Activated CD8-positive, alpha-beta T cell treated with anti-CD3 and anti-CD28 coated beads for 36 hours (primary cell): ENCODE results near the gene SORBS2. TPM values are rescaled to one million over a fixed set of nuclear protein-coding genes. Genes with fewer than 3 reads are reported as not detected.

Experiments used
- ATAC-seq: fragments of 200-7000 bp; cut with Tn5 transposase; one replicate; pipeline ENCODE4 v1.10.0; 2021; ENCODE audit warnings: mild to moderate bottlenecking, moderate library complexity
- CTCF ChIA-PET: fragments of 350-600 bp; sonication (Branson Sonifier 250); formaldehyde crosslinking; loops from one replicate; lab custom pipeline; 2021; ENCODE audit warnings: antibody characterized with exemption; lab: Charles Lee
- POLR2A ChIA-PET: fragments of 350-600 bp; sonication (Branson Sonifier 250); formaldehyde crosslinking; loops from one replicate; lab custom pipeline; 2021; ENCODE audit warnings: antibody characterized with exemption; lab: Charles Lee
- DNase-seq: peaks from one replicate; pipeline ENCODE4 v3.0.0-alpha.2; 2020
- H3K27ac Mint-ChIP-seq: one replicate; pipeline ENCODE4 v1.8.0; 2021; ENCODE audit warnings: mild to moderate bottlenecking, mixed read lengths
- H3K27me3 Mint-ChIP-seq: one replicate; pipeline ENCODE4 v1.8.0; 2021; ENCODE audit warnings: mixed read lengths
- H3K36me3 Mint-ChIP-seq: one replicate; pipeline ENCODE4 v1.8.0; 2021; ENCODE audit warnings: low read depth, mixed read lengths
- H3K4me1 Mint-ChIP-seq: one replicate; pipeline ENCODE4 v1.8.0; 2021; ENCODE audit warnings: low read depth, mixed read lengths
- H3K4me3 Mint-ChIP-seq: one replicate; pipeline ENCODE4 v1.8.0; 2021; ENCODE audit warnings: mild to moderate bottlenecking, moderate library complexity, mixed read lengths
- H3K9me3 Mint-ChIP-seq: one replicate; pipeline ENCODE4 v1.8.0; 2021; ENCODE audit warnings: mixed read lengths
- intact Hi-C: fragments of 100-400 bp; cut with micrococcal nuclease; formaldehyde crosslinking; loops from one replicate; pipeline ENCODE4 v1.10.0; 2022
- total RNA-seq, 2 experiments: library from RNA; stranded (reverse); gene quantifications; one replicate each; pipeline ENCODE4 v1.2.3, GENCODE V29; 2021
- TF ChIP-seq, protein P1 (sequence below): fragments of 200-600 bp; IDR thresholded peaks from one replicate; pipeline ENCODE4 v1.8.0; 2022; ENCODE audit warnings: antibody characterized with exemption, mild to moderate bottlenecking

Gene SORBS2
- total RNA-seq, 2 experiments from 2014 or later = not detected

DNA sequence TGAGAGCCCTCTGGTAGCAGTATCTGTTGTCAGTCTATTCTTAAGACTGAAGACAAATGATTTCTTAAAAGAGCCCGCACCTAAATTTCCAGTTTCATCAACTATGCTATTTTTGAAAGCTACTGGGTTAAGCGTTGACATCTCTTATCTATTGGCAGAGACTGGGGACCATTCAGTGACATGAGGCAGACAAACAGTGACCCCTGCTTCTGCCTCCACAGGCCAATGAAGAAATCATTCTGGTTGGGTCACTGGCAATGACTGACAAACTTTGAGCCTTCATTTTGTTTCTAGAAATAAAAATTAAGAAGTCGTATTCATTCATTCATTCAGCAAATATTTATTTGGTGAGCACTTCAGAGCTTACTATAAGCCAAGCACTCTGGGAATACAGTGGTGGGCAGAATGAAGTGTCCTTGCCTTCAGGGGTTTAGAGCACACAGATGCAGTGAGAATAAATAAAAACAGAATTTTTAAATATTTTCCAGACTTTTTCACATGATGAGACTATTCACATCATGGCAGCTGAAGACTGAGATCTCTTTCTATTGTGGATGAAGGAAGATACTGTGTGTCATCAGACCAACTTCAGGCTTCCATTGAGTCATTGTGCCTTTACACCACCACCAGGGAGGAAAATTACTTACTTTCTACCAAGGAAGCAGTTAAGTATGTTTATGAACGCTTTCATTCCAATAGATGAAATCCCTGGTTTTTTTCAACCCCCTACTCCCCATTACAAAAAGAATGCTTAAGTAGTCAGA is 36.0 kb downstream of the SORBS2 start:
- CTCF ChIA-PET = no interaction called here

DNA sequence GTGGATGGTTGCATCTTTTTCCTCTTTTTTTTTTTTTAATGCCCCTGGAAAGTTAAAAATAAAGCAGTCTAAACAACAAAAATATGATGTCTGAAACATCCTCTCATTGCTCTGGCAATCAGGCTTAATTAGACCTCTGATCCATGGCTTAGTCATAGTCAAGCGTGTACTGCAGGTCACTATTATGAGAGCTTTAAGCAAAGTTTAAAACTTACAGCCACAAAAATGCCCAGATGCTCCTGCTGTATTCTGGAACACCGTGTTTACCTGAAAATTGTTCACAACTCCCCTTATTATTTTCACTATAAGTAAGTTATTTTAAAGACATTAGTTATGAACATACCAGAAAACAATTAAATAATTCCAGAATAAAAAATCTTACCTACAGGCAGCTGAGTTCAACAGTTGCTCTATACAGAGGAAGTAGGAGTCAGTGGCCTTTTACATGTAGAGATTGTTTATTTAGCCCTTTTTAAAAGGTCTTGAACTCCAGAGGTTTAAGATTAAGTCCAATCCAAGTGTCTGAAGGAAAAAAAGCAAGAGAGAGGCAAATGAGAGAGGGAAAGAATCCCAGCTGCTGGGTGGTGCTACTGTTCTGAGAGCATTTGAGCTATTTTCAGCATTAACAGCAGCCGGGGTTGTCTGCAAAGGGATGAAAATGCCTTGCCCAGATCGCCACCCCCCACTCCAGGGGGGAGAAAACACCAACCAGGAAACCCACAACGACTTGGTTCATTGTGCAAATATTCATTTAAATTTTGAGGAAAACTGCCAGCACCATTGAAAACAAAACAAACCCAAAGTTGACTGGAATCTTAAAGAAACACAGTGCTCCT is 36.9 kb downstream of the SORBS2 start:
- ChIA-PET CTCF (no interaction called here), POLR2A (no interaction called here)
- DNase-seq (no peak), ATAC-seq (no peak)
- intact Hi-C loops = no loop called here
- no peak overlapping the region for H3K27ac Mint-ChIP-seq
- H3K4me1 Mint-ChIP-seq = no peaks in the 10 kb centered on the region
- peaks cover 11% of the 10 kb centered on the region for H3K27me3 Mint-ChIP-seq
- H3K4me3 Mint-ChIP-seq = no peak overlapping the region
- peaks cover 3% of the 10 kb centered on the region for H3K9me3 Mint-ChIP-seq
- TF ChIP-seq, protein P1, sequence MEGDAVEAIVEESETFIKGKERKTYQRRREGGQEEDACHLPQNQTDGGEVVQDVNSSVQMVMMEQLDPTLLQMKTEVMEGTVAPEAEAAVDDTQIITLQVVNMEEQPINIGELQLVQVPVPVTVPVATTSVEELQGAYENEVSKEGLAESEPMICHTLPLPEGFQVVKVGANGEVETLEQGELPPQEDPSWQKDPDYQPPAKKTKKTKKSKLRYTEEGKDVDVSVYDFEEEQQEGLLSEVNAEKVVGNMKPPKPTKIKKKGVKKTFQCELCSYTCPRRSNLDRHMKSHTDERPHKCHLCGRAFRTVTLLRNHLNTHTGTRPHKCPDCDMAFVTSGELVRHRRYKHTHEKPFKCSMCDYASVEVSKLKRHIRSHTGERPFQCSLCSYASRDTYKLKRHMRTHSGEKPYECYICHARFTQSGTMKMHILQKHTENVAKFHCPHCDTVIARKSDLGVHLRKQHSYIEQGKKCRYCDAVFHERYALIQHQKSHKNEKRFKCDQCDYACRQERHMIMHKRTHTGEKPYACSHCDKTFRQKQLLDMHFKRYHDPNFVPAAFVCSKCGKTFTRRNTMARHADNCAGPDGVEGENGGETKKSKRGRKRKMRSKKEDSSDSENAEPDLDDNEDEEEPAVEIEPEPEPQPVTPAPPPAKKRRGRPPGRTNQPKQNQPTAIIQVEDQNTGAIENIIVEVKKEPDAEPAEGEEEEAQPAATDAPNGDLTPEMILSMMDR = no peak
- H3K36me3 Mint-ChIP-seq = no peaks in the 10 kb centered on the region

More for the DNA sequence above, 36.0 kb downstream of the SORBS2 start:
- peaks cover 3% of the 10 kb centered on the region for H3K9me3 Mint-ChIP-seq
- no peak overlapping the region for H3K27ac Mint-ChIP-seq
- POLR2A ChIA-PET = no interaction called here
- peaks cover 11% of the 10 kb centered on the region for H3K27me3 Mint-ChIP-seq
- no peak for DNase-seq
- intact Hi-C loops = no loop called here
- H3K4me1 Mint-ChIP-seq = no peaks in the 10 kb centered on the region
- TF ChIP-seq, protein P1 = no peak
- H3K36me3 Mint-ChIP-seq = no peaks in the 10 kb centered on the region
- no peak for ATAC-seq
- H3K4me3 Mint-ChIP-seq = no peak overlapping the region

DNA sequence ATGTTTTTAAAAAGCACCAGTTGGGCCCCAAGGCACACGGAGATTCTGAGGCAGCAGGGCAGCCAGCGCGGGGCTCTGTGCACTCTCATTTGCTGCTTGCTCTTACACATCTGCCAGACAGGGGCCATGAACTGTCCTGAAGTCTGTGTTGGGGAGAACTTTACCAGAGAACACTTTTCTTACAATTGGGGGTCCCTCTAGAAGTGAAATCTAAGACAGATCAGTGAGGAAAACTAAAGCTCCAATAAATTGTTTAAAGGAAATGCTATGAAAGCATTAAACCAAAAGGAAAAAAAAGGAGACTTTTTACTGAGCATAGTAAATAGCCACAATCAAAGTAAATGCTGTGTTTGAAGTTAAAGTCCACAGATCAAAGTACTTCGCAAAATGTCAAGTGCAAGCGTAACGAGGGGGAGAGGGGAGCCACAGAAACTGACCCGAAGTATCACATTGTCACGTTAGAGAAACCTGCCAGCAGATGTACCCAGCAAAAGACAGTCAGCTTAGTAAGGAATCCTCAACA is 37.8 kb downstream of the SORBS2 start:
- H3K4me3 Mint-ChIP-seq = no peak overlapping the region
- no peak overlapping the region for H3K27ac Mint-ChIP-seq
- ATAC-seq = no peak
- TF ChIP-seq, protein P1 = no peak
- H3K36me3 Mint-ChIP-seq = no peaks in the 10 kb centered on the region
- H3K4me1 Mint-ChIP-seq = no peaks in the 10 kb centered on the region
- DNase-seq = no peak
- intact Hi-C loops = no loop called here
- CTCF ChIA-PET = no interaction called here
- POLR2A ChIA-PET = no interaction called here
- peaks cover 11% of the 10 kb centered on the region for H3K27me3 Mint-ChIP-seq
- H3K9me3 Mint-ChIP-seq = peaks cover 3% of the 10 kb centered on the region

DNA sequence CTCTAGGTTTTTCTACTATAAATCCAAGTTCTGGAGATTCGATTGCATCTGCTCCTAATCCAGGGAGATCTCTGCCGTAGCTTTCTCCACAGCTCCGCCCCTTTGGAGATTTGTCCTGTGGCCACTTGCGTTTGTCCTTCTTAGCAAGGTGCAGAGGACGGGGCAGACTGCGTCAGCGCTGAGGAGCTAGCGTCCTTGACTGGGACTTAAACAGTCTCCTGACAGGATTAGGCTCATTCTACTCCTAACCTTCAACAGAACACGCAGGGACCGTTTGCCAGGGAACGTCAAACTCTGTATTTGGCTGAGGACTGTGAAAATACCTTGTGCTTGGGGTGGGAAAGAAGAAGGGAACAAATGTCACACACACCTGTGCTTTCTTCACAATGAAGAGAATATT is 38.6 kb downstream of the SORBS2 start:
- CTCF ChIA-PET = no interaction called here
- Mint-ChIP-seq H3K9me3 (peaks cover 3% of the 10 kb centered on the region), H3K27me3 (peaks cover 11% of the 10 kb centered on the region), H3K27ac (no peak overlapping the region), H3K4me1 (no peaks in the 10 kb centered on the region), H3K36me3 (no peaks in the 10 kb centered on the region), H3K4me3 (no peak overlapping the region)
- DNase-seq (no peak), ATAC-seq (no peak)
- intact Hi-C loops = no loop called here
- TF ChIP-seq, protein P1 = no peak
- POLR2A ChIA-PET = no interaction called here
